Activated CD8-positive, alpha-beta T cell treated with anti-CD3 and anti-CD28 coated beads for 36 hours (primary cell): ENCODE measurements around the gene AMY1C. TPM values are rescaled to one million over a fixed set of nuclear protein-coding genes. Genes with fewer than 3 reads are reported as not detected.
"Not testable (repeated sequence)": the region's sequence is repeated elsewhere in the genome, so short reads cannot be mapped to it uniquely, and the experiment has no call there.

Experiments
- ATAC-seq: fragments of 200-7000 bp; cut with Tn5 transposase; one replicate; pipeline ENCODE4 v1.10.0; 2021; ENCODE audit warnings: mild to moderate bottlenecking, moderate library complexity
- CTCF ChIA-PET: fragments of 350-600 bp; sonication (Branson Sonifier 250); formaldehyde crosslinking; loops from one replicate; lab custom pipeline; 2021; ENCODE audit warnings: antibody characterized with exemption; lab: Charles Lee
- POLR2A ChIA-PET: fragments of 350-600 bp; sonication (Branson Sonifier 250); formaldehyde crosslinking; loops from one replicate; lab custom pipeline; 2021; ENCODE audit warnings: antibody characterized with exemption; lab: Charles Lee
- DNase-seq: peaks from one replicate; pipeline ENCODE4 v3.0.0-alpha.2; 2020
- H3K27ac Mint-ChIP-seq: one replicate; pipeline ENCODE4 v1.8.0; 2021; ENCODE audit warnings: mild to moderate bottlenecking, mixed read lengths
- H3K27me3 Mint-ChIP-seq: one replicate; pipeline ENCODE4 v1.8.0; 2021; ENCODE audit warnings: mixed read lengths
- H3K36me3 Mint-ChIP-seq: one replicate; pipeline ENCODE4 v1.8.0; 2021; ENCODE audit warnings: low read depth, mixed read lengths
- H3K4me1 Mint-ChIP-seq: one replicate; pipeline ENCODE4 v1.8.0; 2021; ENCODE audit warnings: low read depth, mixed read lengths
- H3K4me3 Mint-ChIP-seq: one replicate; pipeline ENCODE4 v1.8.0; 2021; ENCODE audit warnings: mild to moderate bottlenecking, moderate library complexity, mixed read lengths
- H3K9me3 Mint-ChIP-seq: one replicate; pipeline ENCODE4 v1.8.0; 2021; ENCODE audit warnings: mixed read lengths
- intact Hi-C: fragments of 100-400 bp; cut with micrococcal nuclease; formaldehyde crosslinking; loops from one replicate; pipeline ENCODE4 v1.10.0; 2022
- total RNA-seq, 2 experiments: library from RNA; stranded (reverse); gene quantifications; one replicate each; pipeline ENCODE4 v1.2.3, GENCODE V29; 2021

Gene AMY1C
- total RNA-seq = not detected

DNA sequence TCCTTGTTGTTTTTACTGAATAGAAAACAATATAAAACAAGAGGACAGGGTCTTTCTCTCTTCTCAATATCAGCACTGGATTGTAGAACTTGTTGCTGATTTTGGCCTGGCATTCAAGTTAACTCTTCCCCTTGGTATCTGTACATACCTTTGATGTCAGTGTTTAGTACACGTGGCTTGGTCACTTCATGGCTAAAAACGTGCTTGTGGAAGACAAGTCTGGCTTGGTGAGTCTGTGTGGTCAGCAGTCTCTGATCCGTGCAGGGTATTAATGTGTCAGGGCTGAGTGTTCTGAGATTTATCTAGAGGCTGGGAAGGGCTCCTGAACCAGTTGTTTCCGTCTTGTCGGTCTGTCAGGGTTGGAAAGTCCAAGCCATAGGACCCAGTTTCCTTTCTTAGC lies at the start of gene AMY1C:
TSS of gene AMY1C (plus strand) at position 301 of the 400 bp plus-strand sequence. CDS start 572 bp downstream, outside the sequence.
- intact Hi-C loops, CTCF ChIA-PET, DNase-seq, POLR2A ChIA-PET, H3K4me1 Mint-ChIP-seq, H3K27me3 Mint-ChIP-seq, H3K27ac Mint-ChIP-seq, H3K36me3 Mint-ChIP-seq, ATAC-seq, H3K9me3 Mint-ChIP-seq, H3K4me3 Mint-ChIP-seq: not testable (repeated sequence)

DNA sequence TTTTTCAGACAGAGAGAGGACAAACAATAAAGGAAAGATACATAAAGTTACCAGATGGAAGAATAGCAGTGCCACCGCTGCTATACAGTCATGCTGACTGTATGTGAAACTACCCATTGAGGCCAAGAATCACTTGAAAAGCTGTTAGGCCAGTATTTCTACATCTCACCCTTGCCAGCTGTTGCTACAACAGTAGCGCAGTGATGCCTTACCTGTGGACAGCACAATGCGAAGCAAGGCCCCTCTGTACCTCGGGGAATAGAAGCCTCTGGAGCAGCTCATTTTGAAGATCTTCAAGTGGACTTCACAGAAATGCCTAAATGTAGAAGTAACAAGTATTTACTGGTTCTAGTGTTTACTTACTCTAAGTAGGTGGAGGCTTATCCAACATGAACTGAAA lies 49.0 kb upstream of the AMY1C start:
- POLR2A ChIA-PET, H3K4me1 Mint-ChIP-seq, CTCF ChIA-PET, H3K27me3 Mint-ChIP-seq, DNase-seq, H3K4me3 Mint-ChIP-seq, intact Hi-C loops, H3K9me3 Mint-ChIP-seq, H3K36me3 Mint-ChIP-seq, H3K27ac Mint-ChIP-seq, ATAC-seq: not testable (repeated sequence)

DNA sequence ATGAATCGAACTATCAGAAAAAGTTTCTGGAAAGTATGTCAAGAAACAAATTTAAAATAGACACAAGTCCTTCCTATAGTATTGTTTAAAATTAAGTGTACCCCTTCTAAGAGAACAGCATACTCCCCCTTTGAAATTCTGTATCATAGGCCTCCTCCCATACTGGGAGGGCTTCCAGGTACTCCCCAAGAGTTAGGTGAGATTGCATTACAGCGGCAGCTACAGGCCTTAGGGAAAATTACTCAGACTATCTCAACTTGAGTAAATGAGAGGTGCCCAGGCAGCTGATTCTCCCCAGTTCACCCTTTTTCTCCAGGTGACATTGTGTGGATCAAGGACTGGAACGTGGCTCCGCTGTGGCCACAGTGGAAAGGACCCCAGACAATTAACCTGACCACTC lies 48.4 kb upstream of the AMY1C start:
- POLR2A ChIA-PET, DNase-seq, intact Hi-C loops, H3K4me3 Mint-ChIP-seq, H3K36me3 Mint-ChIP-seq, CTCF ChIA-PET, H3K27me3 Mint-ChIP-seq, ATAC-seq, H3K4me1 Mint-ChIP-seq, H3K9me3 Mint-ChIP-seq, H3K27ac Mint-ChIP-seq: not testable (repeated sequence)

DNA sequence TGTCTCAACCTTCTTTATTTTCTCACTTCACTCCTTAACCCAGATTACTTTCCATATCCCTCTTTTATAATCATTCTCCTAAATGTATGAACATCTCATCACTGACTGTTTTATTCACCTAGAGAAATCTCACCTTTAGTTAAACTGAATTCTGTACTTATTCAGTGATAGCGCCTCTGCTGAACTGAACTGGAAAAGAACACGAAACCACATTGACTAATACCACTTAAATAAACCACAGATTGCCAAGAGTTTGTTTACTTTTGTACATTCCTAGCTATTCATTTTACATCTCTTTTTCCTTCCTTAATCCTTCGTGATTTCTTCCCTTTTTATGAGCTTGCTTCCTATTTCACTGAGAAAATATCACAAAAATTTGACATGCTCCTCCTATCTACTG lies 42.0 kb upstream of the AMY1C start:
- H3K27ac Mint-ChIP-seq, H3K9me3 Mint-ChIP-seq, DNase-seq, POLR2A ChIA-PET, intact Hi-C loops, CTCF ChIA-PET, ATAC-seq, H3K36me3 Mint-ChIP-seq, H3K4me1 Mint-ChIP-seq, H3K4me3 Mint-ChIP-seq, H3K27me3 Mint-ChIP-seq: not testable (repeated sequence)

DNA sequence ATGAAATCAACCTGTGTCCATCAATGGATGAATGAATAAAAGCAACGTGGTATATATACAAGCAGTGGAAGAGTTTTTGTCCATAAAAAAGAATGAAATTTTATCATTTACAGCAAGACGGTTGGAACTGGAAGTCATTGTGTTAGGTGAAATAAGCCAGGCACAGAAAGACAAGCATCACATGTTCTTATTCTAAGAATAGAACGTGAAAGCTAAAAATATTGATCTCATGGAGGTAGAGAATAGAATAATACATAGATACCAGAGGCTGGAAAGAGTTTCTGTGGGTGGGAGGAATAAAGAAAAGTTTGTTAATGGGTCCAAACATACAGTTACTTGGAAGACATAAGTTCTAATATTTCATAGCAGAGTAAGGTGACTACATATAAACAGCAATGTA lies 39.3 kb upstream of the AMY1C start:
- POLR2A ChIA-PET, H3K4me1 Mint-ChIP-seq, H3K36me3 Mint-ChIP-seq, ATAC-seq, CTCF ChIA-PET, H3K9me3 Mint-ChIP-seq, H3K27me3 Mint-ChIP-seq, intact Hi-C loops, H3K4me3 Mint-ChIP-seq, DNase-seq, H3K27ac Mint-ChIP-seq: not testable (repeated sequence)

DNA sequence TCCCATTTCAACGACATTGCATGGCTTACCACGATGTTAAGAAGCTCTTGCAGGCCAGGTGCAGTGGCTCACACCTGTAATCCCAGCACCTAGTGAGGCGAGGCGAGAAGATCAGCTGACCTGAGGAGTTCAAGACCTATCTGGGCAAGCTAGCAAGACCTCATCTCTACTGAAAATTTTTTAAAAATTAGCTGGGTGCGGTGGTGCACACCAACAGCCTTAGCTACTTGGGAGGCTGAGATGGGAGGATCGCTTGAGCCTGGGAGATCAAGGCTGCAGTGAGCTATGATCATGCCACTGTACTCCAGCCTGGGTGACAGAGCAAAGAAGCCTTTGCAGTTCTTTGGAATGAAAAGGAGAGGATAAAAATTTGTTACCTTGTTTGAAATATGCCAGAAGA lies 32.3 kb upstream of the AMY1C start:
- ATAC-seq, H3K4me3 Mint-ChIP-seq, intact Hi-C loops, POLR2A ChIA-PET, H3K27ac Mint-ChIP-seq, CTCF ChIA-PET, DNase-seq, H3K36me3 Mint-ChIP-seq, H3K27me3 Mint-ChIP-seq, H3K9me3 Mint-ChIP-seq, H3K4me1 Mint-ChIP-seq: not testable (repeated sequence)

DNA sequence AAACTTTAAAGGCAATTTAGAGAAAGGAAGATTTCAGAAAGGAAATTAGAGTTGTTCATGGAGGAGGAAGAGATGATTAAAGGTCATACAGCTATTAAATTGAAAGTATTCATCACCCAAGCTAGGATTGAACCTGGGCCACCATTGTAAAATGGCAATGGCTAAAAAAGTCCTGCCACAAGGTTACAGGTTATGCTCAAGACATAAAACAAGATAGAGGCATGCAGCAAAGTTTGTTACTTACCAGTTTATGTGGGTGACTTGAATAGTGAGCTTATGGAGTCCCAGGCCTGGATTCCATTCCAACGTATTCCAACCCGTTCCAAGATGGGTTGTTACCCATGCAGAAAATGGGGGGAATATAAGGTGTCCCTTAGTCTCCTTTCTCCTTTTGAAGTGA lies 28.2 kb upstream of the AMY1C start:
- H3K4me3 Mint-ChIP-seq, H3K9me3 Mint-ChIP-seq, ATAC-seq, CTCF ChIA-PET, H3K27ac Mint-ChIP-seq, H3K36me3 Mint-ChIP-seq, POLR2A ChIA-PET, DNase-seq, intact Hi-C loops, H3K27me3 Mint-ChIP-seq, H3K4me1 Mint-ChIP-seq: not testable (repeated sequence)

DNA sequence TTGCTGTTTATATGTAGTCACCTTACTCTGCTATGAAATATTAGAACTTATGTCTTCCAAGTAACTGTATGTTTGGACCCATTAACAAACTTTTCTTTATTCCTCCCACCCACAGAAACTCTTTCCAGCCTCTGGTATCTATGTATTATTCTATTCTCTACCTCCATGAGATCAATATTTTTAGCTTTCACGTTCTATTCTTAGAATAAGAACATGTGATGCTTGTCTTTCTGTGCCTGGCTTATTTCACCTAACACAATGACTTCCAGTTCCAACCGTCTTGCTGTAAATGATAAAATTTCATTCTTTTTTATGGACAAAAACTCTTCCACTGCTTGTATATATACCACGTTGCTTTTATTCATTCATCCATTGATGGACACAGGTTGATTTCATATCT lies 14.4 kb upstream of the AMY1C start:
- H3K27me3 Mint-ChIP-seq, intact Hi-C loops, POLR2A ChIA-PET, ATAC-seq, H3K27ac Mint-ChIP-seq, H3K36me3 Mint-ChIP-seq, CTCF ChIA-PET, H3K9me3 Mint-ChIP-seq, DNase-seq, H3K4me1 Mint-ChIP-seq, H3K4me3 Mint-ChIP-seq: not testable (repeated sequence)

DNA sequence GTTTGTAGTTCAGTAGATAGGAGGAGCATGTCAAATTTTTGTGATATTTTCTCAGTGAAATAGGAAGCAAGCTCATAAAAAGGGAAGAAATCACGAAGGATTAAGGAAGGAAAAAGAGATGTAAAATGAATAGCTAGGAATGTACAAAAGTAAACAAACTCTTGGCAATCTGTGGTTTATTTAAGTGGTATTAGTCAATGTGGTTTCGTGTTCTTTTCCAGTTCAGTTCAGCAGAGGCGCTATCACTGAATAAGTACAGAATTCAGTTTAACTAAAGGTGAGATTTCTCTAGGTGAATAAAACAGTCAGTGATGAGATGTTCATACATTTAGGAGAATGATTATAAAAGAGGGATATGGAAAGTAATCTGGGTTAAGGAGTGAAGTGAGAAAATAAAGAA lies 11.7 kb upstream of the AMY1C start:
- H3K27ac Mint-ChIP-seq, POLR2A ChIA-PET, H3K36me3 Mint-ChIP-seq, DNase-seq, H3K9me3 Mint-ChIP-seq, H3K4me3 Mint-ChIP-seq, H3K27me3 Mint-ChIP-seq, H3K4me1 Mint-ChIP-seq, intact Hi-C loops, CTCF ChIA-PET, ATAC-seq: not testable (repeated sequence)

DNA sequence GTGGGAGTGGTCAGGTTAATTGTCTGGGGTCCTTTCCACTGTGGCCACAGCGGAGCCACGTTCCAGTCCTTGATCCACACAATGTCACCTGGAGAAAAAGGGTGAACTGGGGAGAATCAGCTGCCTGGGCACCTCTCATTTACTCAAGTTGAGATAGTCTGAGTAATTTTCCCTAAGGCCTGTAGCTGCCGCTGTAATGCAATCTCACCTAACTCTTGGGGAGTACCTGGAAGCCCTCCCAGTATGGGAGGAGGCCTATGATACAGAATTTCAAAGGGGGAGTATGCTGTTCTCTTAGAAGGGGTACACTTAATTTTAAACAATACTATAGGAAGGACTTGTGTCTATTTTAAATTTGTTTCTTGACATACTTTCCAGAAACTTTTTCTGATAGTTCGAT lies 5.2 kb upstream of the AMY1C start:
- intact Hi-C loops, H3K27me3 Mint-ChIP-seq, H3K9me3 Mint-ChIP-seq, H3K4me3 Mint-ChIP-seq, H3K27ac Mint-ChIP-seq, ATAC-seq, H3K36me3 Mint-ChIP-seq, DNase-seq, POLR2A ChIA-PET, H3K4me1 Mint-ChIP-seq, CTCF ChIA-PET: not testable (repeated sequence)

DNA sequence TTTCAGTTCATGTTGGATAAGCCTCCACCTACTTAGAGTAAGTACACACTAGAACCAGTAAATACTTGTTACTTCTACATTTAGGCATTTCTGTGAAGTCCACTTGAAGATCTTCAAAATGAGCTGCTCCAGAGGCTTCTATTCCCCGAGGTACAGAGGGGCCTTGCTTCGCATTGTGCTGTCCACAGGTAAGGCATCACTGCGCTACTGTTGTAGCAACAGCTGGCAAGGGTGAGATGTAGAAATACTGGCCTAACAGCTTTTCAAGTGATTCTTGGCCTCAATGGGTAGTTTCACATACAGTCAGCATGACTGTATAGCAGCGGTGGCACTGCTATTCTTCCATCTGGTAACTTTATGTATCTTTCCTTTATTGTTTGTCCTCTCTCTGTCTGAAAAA lies 4.7 kb upstream of the AMY1C start:
- H3K27ac Mint-ChIP-seq, POLR2A ChIA-PET, H3K9me3 Mint-ChIP-seq, H3K27me3 Mint-ChIP-seq, intact Hi-C loops, ATAC-seq, H3K4me1 Mint-ChIP-seq, H3K36me3 Mint-ChIP-seq, H3K4me3 Mint-ChIP-seq, CTCF ChIA-PET, DNase-seq: not testable (repeated sequence)

DNA sequence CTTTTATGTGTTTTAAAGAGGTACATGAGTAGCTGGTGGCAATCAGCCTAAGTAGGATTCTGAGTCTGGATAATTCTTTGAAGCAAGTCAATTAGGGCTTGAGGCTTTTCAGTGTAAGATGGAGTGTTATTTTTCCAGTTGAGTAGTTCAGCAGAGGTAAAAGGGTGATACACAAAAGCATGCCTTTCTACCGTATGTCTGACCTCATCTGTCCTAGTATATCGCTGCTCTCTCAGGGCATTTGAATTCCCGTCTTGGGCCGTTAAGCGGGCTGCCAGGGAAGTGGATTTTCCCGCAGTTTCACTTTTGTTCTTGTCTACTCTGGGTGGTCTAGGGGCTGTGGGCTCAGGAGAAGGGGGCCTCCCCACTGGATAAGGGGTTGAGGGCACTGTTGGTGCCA lies 1.4 kb upstream of the AMY1C start:
- H3K4me1 Mint-ChIP-seq, POLR2A ChIA-PET, DNase-seq, H3K27me3 Mint-ChIP-seq, H3K27ac Mint-ChIP-seq, H3K36me3 Mint-ChIP-seq, intact Hi-C loops, CTCF ChIA-PET, H3K9me3 Mint-ChIP-seq, ATAC-seq, H3K4me3 Mint-ChIP-seq: not testable (repeated sequence)
